HepG2 (cell line): ENCODE data around the gene ZSCAN2. TPM values are rescaled to one million over a fixed set of nuclear protein-coding genes. Genes with fewer than 3 reads are reported as not detected.

Source experiments
- CBX2 ChIP-seq, 2 experiments: fragments of 200-600 bp in 1 of 2; sonication (generic); formaldehyde crosslinking in 1 of 2; IDR thresholded peaks; 2 replicates each; pipeline versions ENCODE4 v1.7.0 to v1.8.1; 2018 to 2022; ENCODE audit warnings: low read depth in 2 of 2, low read length in 1 of 2, mild to moderate bottlenecking in 1 of 2, missing genetic modification reagents in 1 of 2
- FOXM1 ChIP-seq: sonication (generic); formaldehyde crosslinking; IDR thresholded peaks from 2 replicates; pipeline ENCODE4 v1.5.0; 2020; ENCODE audit warnings: missing genetic modification reagents
- HDAC6 ChIP-seq: fragments of 200-600 bp; sonication (generic); IDR thresholded peaks from 2 replicates; pipeline ENCODE4 v1.7.0; 2017; ENCODE audit warnings: mild to moderate bottlenecking, antibody characterized with exemption, low read length, low read depth
- KMT2A ChIP-seq: sonication (generic); formaldehyde crosslinking; IDR thresholded peaks from 2 replicates; pipeline ENCODE4 v1.4.0; 2020; ENCODE audit warnings: missing genetic modification reagents
- MEF2D ChIP-seq: sonication (generic); formaldehyde crosslinking; IDR thresholded peaks from 2 replicates; pipeline ENCODE4 v1.5.1; 2020; ENCODE audit warnings: mild to moderate bottlenecking, missing genetic modification reagents
- NFYC ChIP-seq: IDR thresholded peaks from 2 replicates; pipeline ENCODE4 v1.6.1; 2016; ENCODE audit warnings: missing genetic modification reagents, missing compliant biosample characterization
- SKI ChIP-seq: fragments of 450-650 bp; IDR thresholded peaks from one replicate; pipeline ENCODE4 v1.6.1; 2018; ENCODE audit warnings: mild to moderate bottlenecking; ENCODE audit not compliant: partially characterized antibody
- SOX5 ChIP-seq: IDR thresholded peaks from 2 replicates; pipeline ENCODE4 v1.6.1; 2016; ENCODE audit warnings: borderline replicate concordance
- SRF ChIP-seq: IDR thresholded peaks from 2 replicates; pipeline ENCODE4 v1.6.1; 2011; ENCODE audit warnings: mild to moderate bottlenecking, low read depth, low read length, moderate library complexity
- ZC3H4 ChIP-seq: sonication (generic); formaldehyde crosslinking; IDR thresholded peaks from 2 replicates; pipeline ENCODE4 v1.4.0; 2020; ENCODE audit warnings: missing genetic modification reagents, borderline replicate concordance
- ZNF468 ChIP-seq: sonication (generic); formaldehyde crosslinking; IDR thresholded peaks from 2 replicates; pipeline ENCODE4 v1.8.0; 2022; ENCODE audit warnings: mild to moderate bottlenecking, moderate library complexity, missing genetic modification reagents
- ZNF660 ChIP-seq: sonication (generic); formaldehyde crosslinking; IDR thresholded peaks from 2 replicates; pipeline ENCODE4 v1.5.1; 2020; ENCODE audit warnings: mild to moderate bottlenecking, low read depth, missing genetic modification reagents, borderline replicate concordance
- ZNF737 ChIP-seq: sonication (generic); formaldehyde crosslinking; IDR thresholded peaks from 2 replicates; pipeline ENCODE4 v1.5.0; 2020; ENCODE audit warnings: missing genetic modification reagents, mild to moderate bottlenecking, borderline replicate concordance
- ZNF749 ChIP-seq: sonication (generic); formaldehyde crosslinking; IDR thresholded peaks from 2 replicates; pipeline ENCODE4 v1.8.0; 2022; ENCODE audit warnings: mild to moderate bottlenecking, missing genetic modification reagents, moderate library complexity, borderline replicate concordance
- ZNF790 ChIP-seq: sonication (generic); formaldehyde crosslinking; IDR thresholded peaks from 2 replicates; pipeline ENCODE4 v1.8.0; 2022; ENCODE audit warnings: missing genetic modification reagents, mild to moderate bottlenecking, borderline replicate concordance
- ZNF878 ChIP-seq: sonication (generic); formaldehyde crosslinking; IDR thresholded peaks from 2 replicates; pipeline ENCODE4 v1.8.1; 2023; ENCODE audit warnings: mild to moderate bottlenecking, missing genetic modification reagents, moderate library complexity
- polyA plus RNA-seq, 8 experiments: library from polyadenylated mRNA; depleted of rRNA in 3 of 8; stranded (reverse) in 7 of 8; unstranded in 1 of 8; fragments of >200 nt; fragmentation: Illumina TruSeq in 4 of 8; extraction: Trizol in 4 of 8; gene quantifications; 2 replicates each; pipeline versions ENCODE4 v1.2.1 to v1.2.3, GENCODE V29; 2011 to 2016; ENCODE audit warnings: low read depth in 4 of 8, missing spikeins in 1 of 8, mixed read lengths in 1 of 8; ENCODE audit not compliant: insufficient read depth in 1 of 8
- total RNA-seq, 5 experiments: library from RNA; depleted of rRNA; stranded (reverse); fragments of >200 nt; fragmentation: Illumina TruSeq; extraction: Trizol; gene quantifications; 2 replicates each; pipeline ENCODE4 v1.2.3, GENCODE V29; 2016; ENCODE audit warnings: low read depth in 1 of 5
- TF ChIP-seq, protein P1 (sequence below): sonication (generic); formaldehyde crosslinking; IDR thresholded peaks from 2 replicates; pipeline ENCODE4 v1.5.0; 2020; ENCODE audit warnings: missing genetic modification reagents, mild to moderate bottlenecking, borderline replicate concordance
- TF ChIP-seq, protein P2 (sequence below), 2 experiments: fragments of 450-650 bp in 1 of 2; sonication (generic) in 1 of 2; formaldehyde crosslinking; IDR thresholded peaks; 2 replicates each; pipeline versions ENCODE4 v1.5.0 to v1.8.0; 2020 to 2022; ENCODE audit warnings: mild to moderate bottlenecking in 1 of 2, missing genetic modification reagents in 1 of 2
- TF ChIP-seq, protein P3 (sequence below): sonication (generic); formaldehyde crosslinking; IDR thresholded peaks from 2 replicates; pipeline ENCODE4 v1.5.1; 2020; ENCODE audit warnings: missing genetic modification reagents, mild to moderate bottlenecking, borderline replicate concordance
- TF ChIP-seq, protein P4 (sequence below): sonication (generic); formaldehyde crosslinking; IDR thresholded peaks from 2 replicates; pipeline ENCODE4 v1.5.1; 2020; ENCODE audit warnings: mild to moderate bottlenecking, missing genetic modification reagents, moderate library complexity
- TF ChIP-seq, protein P5 (sequence below): sonication (generic); formaldehyde crosslinking; IDR thresholded peaks from 2 replicates; pipeline ENCODE4 v1.4.0; 2020; ENCODE audit warnings: missing genetic modification reagents, borderline replicate concordance
- TF ChIP-seq, protein P6 (sequence below): sonication (generic); formaldehyde crosslinking; IDR thresholded peaks from 2 replicates; pipeline ENCODE4 v1.4.0; 2020; ENCODE audit warnings: missing genetic modification reagents

ZSCAN2 gene
- total and polyA plus RNA-seq, 2 of the 13 experiments (the other 11 are each of a cell fraction or from before 2014, with no cell fraction given), result 11.4 to 21.5 TPM

DNA sequence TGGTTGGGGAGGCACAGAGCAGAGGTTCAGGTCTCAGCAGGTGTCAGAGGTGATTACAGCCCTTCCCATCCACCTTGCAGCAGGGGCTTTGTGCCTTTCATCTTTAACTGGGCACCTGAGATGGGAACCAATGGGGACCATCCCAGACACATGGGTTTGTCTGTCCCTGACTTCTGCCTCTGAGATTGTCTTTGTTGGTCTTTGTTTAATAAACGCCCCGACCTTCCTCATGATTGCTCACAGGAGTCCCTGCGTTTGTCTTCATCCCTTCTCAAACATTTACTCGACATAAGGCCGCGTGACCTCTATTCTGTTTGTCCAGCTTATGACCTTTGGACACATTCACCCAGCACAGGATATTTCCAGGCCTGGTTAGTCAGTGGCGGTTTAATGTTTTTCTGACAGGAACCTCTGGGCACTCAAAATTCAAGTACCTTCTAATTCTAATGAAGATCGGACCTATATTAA, 5.9 kb downstream of the ZSCAN2 start (continued):
- TF ChIP-seq, protein P1, sequence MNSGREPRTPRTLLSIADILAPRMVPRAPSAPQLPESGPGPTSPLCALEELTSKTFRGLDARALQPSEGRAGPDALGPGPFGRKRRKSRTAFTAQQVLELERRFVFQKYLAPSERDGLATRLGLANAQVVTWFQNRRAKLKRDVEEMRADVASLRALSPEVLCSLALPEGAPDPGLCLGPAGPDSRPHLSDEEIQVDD (CRISPR knock-in tag), result no peak
- TF ChIP-seq KMT2A (CRISPR knock-in tag), result peak; percentile 60; the same call in 1 of the 2 replicates
- no peak for TF ChIP-seq CBX2 (IDR thresholded peaks at IDR 0.05; ENCODE audit: low read depth, low read length)
- no peak for TF ChIP-seq CBX2 (CRISPR knock-in tag; IDR thresholded peaks at IDR 0.05; ENCODE audit: low read depth)
- peak; percentile 53; the same call in 1 of the 2 replicates for TF ChIP-seq ZNF749
- no peak for TF ChIP-seq ZNF737
- peak; percentile 73 for TF ChIP-seq SKI
- TF ChIP-seq ZNF468 (CRISPR knock-in tag), result no peak
- TF ChIP-seq, protein P2, sequence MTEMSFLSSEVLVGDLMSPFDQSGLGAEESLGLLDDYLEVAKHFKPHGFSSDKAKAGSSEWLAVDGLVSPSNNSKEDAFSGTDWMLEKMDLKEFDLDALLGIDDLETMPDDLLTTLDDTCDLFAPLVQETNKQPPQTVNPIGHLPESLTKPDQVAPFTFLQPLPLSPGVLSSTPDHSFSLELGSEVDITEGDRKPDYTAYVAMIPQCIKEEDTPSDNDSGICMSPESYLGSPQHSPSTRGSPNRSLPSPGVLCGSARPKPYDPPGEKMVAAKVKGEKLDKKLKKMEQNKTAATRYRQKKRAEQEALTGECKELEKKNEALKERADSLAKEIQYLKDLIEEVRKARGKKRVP (CRISPR knock-in tag; IDR thresholded peaks at IDR 0.05), result peak in 1 of 2 experiments; percentile 42; a peak in 1 of 4 replicates
- TF ChIP-seq SOX5 (CRISPR knock-in tag), result peak; percentile 99
- TF ChIP-seq, protein P3, sequence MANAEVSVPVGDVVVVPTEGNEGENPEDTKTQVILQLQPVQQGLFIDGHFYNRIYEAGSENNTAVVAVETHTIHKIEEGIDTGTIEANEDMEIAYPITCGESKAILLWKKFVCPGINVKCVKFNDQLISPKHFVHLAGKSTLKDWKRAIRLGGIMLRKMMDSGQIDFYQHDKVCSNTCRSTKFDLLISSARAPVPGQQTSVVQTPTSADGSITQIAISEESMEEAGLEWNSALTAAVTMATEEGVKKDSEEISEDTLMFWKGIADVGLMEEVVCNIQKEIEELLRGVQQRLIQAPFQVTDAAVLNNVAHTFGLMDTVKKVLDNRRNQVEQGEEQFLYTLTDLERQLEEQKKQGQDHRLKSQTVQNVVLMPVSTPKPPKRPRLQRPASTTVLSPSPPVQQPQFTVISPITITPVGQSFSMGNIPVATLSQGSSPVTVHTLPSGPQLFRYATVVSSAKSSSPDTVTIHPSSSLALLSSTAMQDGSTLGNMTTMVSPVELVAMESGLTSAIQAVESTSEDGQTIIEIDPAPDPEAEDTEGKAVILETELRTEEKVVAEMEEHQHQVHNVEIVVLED (CRISPR knock-in tag), result no peak; the same call in 1 of the 2 replicates
- TF ChIP-seq HDAC6, result no peak
- TF ChIP-seq, protein P4, sequence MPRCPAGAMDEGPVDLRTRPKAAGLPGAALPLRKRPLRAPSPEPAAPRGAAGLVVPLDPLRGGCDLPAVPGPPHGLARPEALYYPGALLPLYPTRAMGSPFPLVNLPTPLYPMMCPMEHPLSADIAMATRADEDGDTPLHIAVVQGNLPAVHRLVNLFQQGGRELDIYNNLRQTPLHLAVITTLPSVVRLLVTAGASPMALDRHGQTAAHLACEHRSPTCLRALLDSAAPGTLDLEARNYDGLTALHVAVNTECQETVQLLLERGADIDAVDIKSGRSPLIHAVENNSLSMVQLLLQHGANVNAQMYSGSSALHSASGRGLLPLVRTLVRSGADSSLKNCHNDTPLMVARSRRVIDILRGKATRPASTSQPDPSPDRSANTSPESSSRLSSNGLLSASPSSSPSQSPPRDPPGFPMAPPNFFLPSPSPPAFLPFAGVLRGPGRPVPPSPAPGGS (CRISPR knock-in tag), result 0 out of 2 replicates have a peak, but pooled peaks have one; percentile 32
- TF ChIP-seq, protein P5, sequence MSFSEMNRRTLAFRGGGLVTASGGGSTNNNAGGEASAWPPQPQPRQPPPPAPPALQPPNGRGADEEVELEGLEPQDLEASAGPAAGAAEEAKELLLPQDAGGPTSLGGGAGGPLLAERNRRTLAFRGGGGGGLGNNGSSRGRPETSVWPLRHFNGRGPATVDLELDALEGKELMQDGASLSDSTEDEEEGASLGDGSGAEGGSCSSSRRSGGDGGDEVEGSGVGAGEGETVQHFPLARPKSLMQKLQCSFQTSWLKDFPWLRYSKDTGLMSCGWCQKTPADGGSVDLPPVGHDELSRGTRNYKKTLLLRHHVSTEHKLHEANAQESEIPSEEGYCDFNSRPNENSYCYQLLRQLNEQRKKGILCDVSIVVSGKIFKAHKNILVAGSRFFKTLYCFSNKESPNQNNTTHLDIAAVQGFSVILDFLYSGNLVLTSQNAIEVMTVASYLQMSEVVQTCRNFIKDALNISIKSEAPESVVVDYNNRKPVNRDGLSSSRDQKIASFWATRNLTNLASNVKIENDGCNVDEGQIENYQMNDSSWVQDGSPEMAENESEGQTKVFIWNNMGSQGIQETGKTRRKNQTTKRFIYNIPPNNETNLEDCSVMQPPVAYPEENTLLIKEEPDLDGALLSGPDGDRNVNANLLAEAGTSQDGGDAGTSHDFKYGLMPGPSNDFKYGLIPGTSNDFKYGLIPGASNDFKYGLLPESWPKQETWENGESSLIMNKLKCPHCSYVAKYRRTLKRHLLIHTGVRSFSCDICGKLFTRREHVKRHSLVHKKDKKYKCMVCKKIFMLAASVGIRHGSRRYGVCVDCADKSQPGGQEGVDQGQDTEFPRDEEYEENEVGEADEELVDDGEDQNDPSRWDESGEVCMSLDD (CRISPR knock-in tag), result no peak
- TF ChIP-seq NFYC (CRISPR knock-in tag), result no peak
- TF ChIP-seq ZC3H4 (CRISPR knock-in tag), result no peak
- TF ChIP-seq, protein P6, sequence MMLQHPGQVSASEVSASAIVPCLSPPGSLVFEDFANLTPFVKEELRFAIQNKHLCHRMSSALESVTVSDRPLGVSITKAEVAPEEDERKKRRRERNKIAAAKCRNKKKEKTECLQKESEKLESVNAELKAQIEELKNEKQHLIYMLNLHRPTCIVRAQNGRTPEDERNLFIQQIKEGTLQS (CRISPR knock-in tag), result peak; percentile 34; the same call in 1 of the 2 replicates
- 0 out of 2 replicates have a peak, but pooled peaks have one; percentile 3 for TF ChIP-seq SRF
- TF ChIP-seq ZNF790 (CRISPR knock-in tag), result no peak
- TF ChIP-seq FOXM1 (CRISPR knock-in tag), result no peak
- peak; percentile 55; the same call in 1 of the 2 replicates for TF ChIP-seq ZNF878
- 0 out of 2 replicates have a peak, but pooled peaks have one; percentile 27 for TF ChIP-seq MEF2D
- TF ChIP-seq ZNF660, result no peak
